GM12872 (cell line): ENCODE data around the gene CACNA1C.

Experiments
- CTCF ChIP-seq: IDR thresholded peaks from 3 replicates; pipeline ENCODE4 v1.5.1; 2011; ENCODE audit warnings: low read depth, mild to moderate bottlenecking, low read length, moderate library complexity; ENCODE audit not compliant: insufficient read depth

Gene CACNA1C

GRCh38 chr12:2332947-2333346 is 280.2 kb downstream of the CACNA1C start:
- no peak for TF ChIP-seq CTCF

DNA sequence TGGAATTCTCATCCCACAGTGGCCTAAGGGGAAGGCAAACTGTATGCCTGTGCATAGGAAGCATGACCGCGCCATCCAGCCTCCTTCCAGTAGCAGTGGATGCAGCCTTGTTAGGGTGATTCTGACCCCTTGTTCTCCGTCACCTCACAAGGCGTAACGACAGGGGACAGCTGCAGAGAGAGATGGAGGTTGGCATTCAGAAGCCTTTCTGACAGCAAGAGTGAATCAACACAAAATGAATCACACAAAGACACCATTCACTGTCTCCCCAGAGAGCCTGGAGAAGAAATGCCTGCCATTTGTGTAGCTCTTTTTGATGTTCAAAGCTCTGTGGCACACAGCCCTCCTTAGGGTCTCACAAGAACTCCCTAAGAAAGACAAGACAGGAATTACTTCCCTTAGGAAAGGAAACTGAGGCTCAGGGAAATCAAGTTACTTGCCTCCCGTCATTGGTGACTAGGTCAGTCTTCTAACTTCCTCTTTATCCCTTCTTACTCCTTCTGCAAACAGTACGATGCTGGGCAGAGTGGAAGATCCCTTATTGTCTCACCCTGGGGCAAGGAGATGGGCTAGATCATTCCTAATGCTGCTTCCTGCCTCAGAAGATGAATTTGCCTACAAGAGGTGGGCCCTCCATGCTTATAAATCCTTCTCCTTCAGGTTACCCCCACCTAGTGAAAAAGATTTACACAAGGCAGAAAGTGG is 280.9 kb downstream of the CACNA1C start:
- no peak for TF ChIP-seq CTCF

- TF ChIP-seq CTCF = no peak
Measured at GRCh38 chr12:2334271-2334670, 281.5 kb downstream of the CACNA1C start.

DNA sequence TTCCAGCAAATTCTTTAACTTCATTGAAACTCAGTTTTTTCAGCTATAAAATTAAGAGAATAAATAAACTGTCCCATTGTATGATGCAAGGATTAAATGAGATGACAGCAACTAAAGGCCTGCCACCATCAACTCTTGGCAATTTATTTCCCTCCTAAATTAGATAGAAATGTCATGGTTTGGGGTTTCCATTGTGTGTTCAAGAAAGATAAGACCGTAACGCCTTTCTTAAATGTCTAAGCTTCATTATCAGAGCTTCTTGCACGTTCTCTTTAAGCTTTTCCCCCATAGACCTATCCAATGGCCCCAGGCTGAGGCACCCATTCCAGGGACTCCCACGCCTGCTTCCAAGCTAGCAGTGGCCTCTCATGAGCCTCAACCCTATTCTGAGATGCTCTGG is 281.9 kb downstream of the CACNA1C start:
- no peak for TF ChIP-seq CTCF

DNA sequence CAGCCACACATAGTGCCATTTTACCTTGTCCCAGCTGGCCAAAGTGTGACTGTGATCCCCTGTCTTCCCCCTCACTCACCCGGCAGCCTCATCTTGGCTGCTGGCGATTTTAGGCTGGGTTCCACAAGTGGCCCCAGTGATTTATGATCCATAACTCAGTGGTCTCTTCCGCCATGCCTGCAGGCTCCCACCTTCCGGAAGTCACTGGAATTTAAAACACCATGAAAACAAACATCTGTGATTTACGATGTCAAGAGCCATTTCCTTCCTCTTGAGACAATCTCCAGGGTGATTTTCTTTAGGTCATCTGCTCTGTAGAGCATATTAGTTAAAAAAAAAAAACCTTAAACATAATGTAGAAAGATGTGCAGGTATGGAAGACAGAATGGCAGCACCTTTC is 282.3 kb downstream of the CACNA1C start:
- no peak for TF ChIP-seq CTCF

GRCh38 chr12:2335513-2335912 is 282.7 kb downstream of the CACNA1C start:
- TF ChIP-seq CTCF = no peak

GRCh38 chr12:2335916-2336315 is 283.1 kb downstream of the CACNA1C start:
- TF ChIP-seq CTCF = no peak
